Measurements from ENCODE around the gene PAK6.
A peak's percentile ranks its signal among the peaks of the same experiment; 100 is the strongest.

PAK6 gene

GRCh38 chr15:40256638-40257235 lies 17.9 kb downstream of the PAK6 start:
- DNase-seq, result no peak

GRCh38 chr15:40257656-40258450 lies 19.0 kb downstream of the PAK6 start:
- DNase-seq, result no peak

GRCh38 chr15:40258544-40258943 lies 19.7 kb downstream of the PAK6 start:
- DNase-seq, result no peak

GRCh38 chr15:40259021-40259420 lies 20.2 kb downstream of the PAK6 start:
- no peak for DNase-seq

- no peak for DNase-seq
Observed at GRCh38 chr15:40263024-40263754, 24.3 kb downstream of the PAK6 start.

- no peak for DNase-seq
Observed at GRCh38 chr15:40264321-40265153, 25.7 kb downstream of the PAK6 start.

GRCh38 chr15:40265355-40265754 lies 26.5 kb downstream of the PAK6 start:
- DNase-seq, result no peak

- DNase-seq, result no peak
Observed at GRCh38 chr15:40265875-40266274, 27.0 kb downstream of the PAK6 start.

GRCh38 chr15:40266828-40267304 lies 28.0 kb downstream of the PAK6 start:
- no peak for DNase-seq

- DNase-seq, result no peak
Observed at GRCh38 chr15:40267670-40268069, 28.8 kb downstream of the PAK6 start.

- DNase-seq, result no peak
Observed at GRCh38 chr15:40269604-40270003, 30.7 kb downstream of the PAK6 start.

GRCh38 chr15:40270246-40270995 lies 31.6 kb downstream of the PAK6 start:
- DNase-seq, result no peak

- DNase-seq, result no peak
Observed at GRCh38 chr15:40271685-40272484, 33.0 kb downstream of the PAK6 start.

GRCh38 chr15:40272485-40273056 lies 33.7 kb downstream of the PAK6 start:
- DNase-seq, result peak; percentile 56

- DNase-seq, result no peak
Observed at GRCh38 chr15:40273428-40273827, 34.6 kb downstream of the PAK6 start.

GRCh38 chr15:40274350-40275274 lies 35.7 kb downstream of the PAK6 start:
- DNase-seq, result peak; percentile 93

- DNase-seq, result no peak
Observed at GRCh38 chr15:40275523-40275922, 36.7 kb downstream of the PAK6 start.

- no peak for DNase-seq
Observed at GRCh38 chr15:40275954-40276353, 37.1 kb downstream of the PAK6 start.

- DNase-seq, result no peak
Observed at GRCh38 chr15:40276927-40277326, 38.1 kb downstream of the PAK6 start.

- DNase-seq, result no peak
Observed at GRCh38 chr15:40277471-40277870, 38.6 kb downstream of the PAK6 start.

All from hematopoietic multipotent progenitor cell treated with erythropoietin and hydrocortisone succinate and interleukin-3 and kit ligand, for 6 days (in vitro differentiated cells).